ENCODE measurements around the gene PRMT2. TPM values are rescaled to one million over a fixed set of nuclear protein-coding genes. Genes with fewer than 3 reads are reported as not detected.

The PRMT2 gene
- total RNA-seq, 4 donors from 2014 or later: 102 to 113 (median 107) TPM

DNA sequence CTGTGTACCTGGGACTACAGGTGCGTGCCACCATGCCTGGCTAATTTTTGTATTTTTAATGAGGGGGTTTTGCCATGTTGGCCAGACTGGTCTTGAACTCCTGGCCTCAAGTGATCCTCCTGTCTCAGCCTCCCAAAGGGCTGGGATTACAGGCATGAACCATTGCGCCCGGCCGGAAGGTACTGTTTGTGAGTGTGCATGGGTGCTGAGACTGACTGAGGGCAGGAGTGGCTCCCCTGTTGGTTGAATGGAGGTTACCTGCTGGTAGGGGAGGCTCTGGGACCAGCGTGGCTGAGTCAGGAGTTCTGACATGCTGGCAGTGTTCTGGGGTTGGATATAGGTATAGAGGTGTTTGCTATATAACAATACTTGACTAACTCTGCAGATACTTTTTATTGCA, 10.4 kb downstream of the PRMT2 start:
- Histone ChIP-seq H3K27me3 (no peaks in the 10 kb centered on the region), H3K4me1 (no peaks in the 10 kb centered on the region), H3K27ac (no peak overlapping the region), H3K4me3 (no peak overlapping the region), H3K36me3 (peaks cover 92% of the 10 kb centered on the region), H3K9me3 (no peaks in the 10 kb centered on the region)
- no peak for TF ChIP-seq POLR2AphosphoS5 (IDR thresholded peaks at IDR 0.05)
- no peak for TF ChIP-seq EP300 (IDR thresholded peaks at IDR 0.05)
- no peak for TF ChIP-seq POLR2A (IDR thresholded peaks at IDR 0.05)
- TF ChIP-seq, protein P1, sequence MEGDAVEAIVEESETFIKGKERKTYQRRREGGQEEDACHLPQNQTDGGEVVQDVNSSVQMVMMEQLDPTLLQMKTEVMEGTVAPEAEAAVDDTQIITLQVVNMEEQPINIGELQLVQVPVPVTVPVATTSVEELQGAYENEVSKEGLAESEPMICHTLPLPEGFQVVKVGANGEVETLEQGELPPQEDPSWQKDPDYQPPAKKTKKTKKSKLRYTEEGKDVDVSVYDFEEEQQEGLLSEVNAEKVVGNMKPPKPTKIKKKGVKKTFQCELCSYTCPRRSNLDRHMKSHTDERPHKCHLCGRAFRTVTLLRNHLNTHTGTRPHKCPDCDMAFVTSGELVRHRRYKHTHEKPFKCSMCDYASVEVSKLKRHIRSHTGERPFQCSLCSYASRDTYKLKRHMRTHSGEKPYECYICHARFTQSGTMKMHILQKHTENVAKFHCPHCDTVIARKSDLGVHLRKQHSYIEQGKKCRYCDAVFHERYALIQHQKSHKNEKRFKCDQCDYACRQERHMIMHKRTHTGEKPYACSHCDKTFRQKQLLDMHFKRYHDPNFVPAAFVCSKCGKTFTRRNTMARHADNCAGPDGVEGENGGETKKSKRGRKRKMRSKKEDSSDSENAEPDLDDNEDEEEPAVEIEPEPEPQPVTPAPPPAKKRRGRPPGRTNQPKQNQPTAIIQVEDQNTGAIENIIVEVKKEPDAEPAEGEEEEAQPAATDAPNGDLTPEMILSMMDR (IDR thresholded peaks at IDR 0.05): no peak
- 83% methylated on average over 5 of the region's 5 CpGs for WGBS
- no peak for DNase-seq (ENCODE audit: low spot score in 2 of 2)

DNA sequence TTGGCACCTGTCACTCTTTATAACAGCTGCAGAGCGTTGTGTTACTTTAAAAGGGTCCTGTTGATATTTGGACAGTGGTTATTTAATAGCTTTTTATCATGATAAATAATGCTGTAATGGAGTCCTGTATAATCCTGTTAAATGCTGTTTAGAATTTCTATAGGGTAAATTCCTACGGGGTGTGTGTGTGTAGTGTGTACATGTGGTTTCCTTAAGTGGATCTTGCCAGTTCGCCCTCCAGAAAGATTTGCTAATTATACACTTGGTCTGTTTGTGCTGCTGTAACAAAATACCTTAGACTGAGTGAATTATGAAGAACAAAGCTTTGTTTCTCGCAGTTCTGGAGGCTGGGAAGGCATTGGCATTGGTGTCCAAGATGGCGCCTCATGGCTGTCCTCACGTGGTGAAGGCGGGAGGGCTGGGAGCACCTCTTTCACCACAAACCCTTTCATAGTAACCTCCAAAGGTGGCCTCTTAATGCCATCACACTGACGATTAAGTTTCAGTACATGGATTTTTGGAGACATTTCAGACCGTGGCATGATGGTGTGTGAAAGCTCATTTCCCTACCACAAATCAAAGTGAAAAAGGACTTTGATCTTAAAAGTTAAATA, 11.2 kb downstream of the PRMT2 start:
- DNase-seq (ENCODE audit: low spot score in 2 of 2): no peak
- WGBS: 83% methylated on average over 9 of the region's 9 CpGs
- TF ChIP-seq, protein P1 (IDR thresholded peaks at IDR 0.05): no peak
- TF ChIP-seq POLR2A (IDR thresholded peaks at IDR 0.05) (no peak), EP300 (IDR thresholded peaks at IDR 0.05) (no peak), POLR2AphosphoS5 (IDR thresholded peaks at IDR 0.05) (no peak)
- Histone ChIP-seq H3K27me3 (no peaks in the 10 kb centered on the region), H3K9me3 (no peaks in the 10 kb centered on the region), H3K4me3 (no peak overlapping the region), H3K4me1 (no peaks in the 10 kb centered on the region), H3K27ac (no peak overlapping the region), H3K36me3 (peaks cover 92% of the 10 kb centered on the region)

DNA sequence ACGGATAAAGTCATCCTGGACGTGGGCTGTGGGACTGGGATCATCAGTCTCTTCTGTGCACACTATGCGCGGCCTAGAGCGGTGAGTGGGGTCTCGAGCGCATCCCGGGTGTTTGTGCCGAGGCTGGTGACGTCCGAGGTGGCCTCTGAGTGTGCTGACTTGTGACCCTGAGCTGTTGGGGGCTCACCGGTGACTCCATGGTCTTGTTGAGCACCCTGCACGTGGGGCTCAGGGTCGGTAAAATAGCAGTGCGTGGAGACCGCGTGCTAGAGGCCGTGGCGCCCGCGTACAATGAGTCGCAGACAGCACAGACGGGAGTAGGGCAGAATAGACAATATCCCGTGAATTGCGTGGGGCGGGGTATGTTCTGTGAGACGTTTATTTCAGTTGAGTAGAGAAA, 13.1 kb downstream of the PRMT2 start:
- Histone ChIP-seq H3K9me3 (no peaks in the 10 kb centered on the region), H3K4me3 (no peak overlapping the region), H3K36me3 (peaks cover 99% of the 10 kb centered on the region), H3K27me3 (no peaks in the 10 kb centered on the region), H3K4me1 (no peaks in the 10 kb centered on the region), H3K27ac (no peak overlapping the region)
- WGBS: 96% methylated on average over 24 of the region's 27 CpGs
- no peak for DNase-seq (ENCODE audit: low spot score in 2 of 2)
- TF ChIP-seq POLR2AphosphoS5 (IDR thresholded peaks at IDR 0.05): no peak
- no peak for TF ChIP-seq POLR2A (IDR thresholded peaks at IDR 0.05)
- TF ChIP-seq, protein P1 (IDR thresholded peaks at IDR 0.05): no peak
- TF ChIP-seq EP300 (IDR thresholded peaks at IDR 0.05): no peak

DNA sequence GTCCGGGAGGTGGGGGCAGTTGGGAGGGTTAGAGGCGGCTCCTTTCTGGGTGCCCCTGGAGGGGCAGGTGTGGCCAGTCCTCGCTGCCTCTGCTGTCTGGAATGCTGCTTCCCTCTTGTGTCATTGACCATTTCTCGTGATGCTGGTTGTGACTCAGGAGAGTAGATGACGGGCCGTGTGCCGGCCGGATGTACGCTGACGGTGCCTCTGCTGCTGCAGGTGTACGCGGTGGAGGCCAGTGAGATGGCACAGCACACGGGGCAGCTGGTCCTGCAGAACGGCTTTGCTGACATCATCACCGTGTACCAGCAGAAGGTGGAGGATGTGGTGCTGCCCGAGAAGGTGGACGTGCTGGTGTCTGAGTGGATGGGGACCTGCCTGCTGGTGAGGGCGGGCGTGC, 13.9 kb downstream of the PRMT2 start:
- DNase-seq (ENCODE audit: low spot score in 2 of 2): no peak
- no peak overlapping the region for H3K27ac ChIP-seq
- no peak for TF ChIP-seq POLR2A (IDR thresholded peaks at IDR 0.05)
- TF ChIP-seq POLR2AphosphoS5 (IDR thresholded peaks at IDR 0.05): no peak
- TF ChIP-seq, protein P1 (IDR thresholded peaks at IDR 0.05): no peak
- TF ChIP-seq EP300 (IDR thresholded peaks at IDR 0.05): no peak
- no peaks in the 10 kb centered on the region for H3K4me1 ChIP-seq
- H3K9me3 ChIP-seq: no peaks in the 10 kb centered on the region
- H3K27me3 ChIP-seq: no peaks in the 10 kb centered on the region
- H3K4me3 ChIP-seq: no peak overlapping the region
- H3K36me3 ChIP-seq: peaks cover 99% of the 10 kb centered on the region
- WGBS: 97% methylated on average over 6 of the region's 19 CpGs

DNA sequence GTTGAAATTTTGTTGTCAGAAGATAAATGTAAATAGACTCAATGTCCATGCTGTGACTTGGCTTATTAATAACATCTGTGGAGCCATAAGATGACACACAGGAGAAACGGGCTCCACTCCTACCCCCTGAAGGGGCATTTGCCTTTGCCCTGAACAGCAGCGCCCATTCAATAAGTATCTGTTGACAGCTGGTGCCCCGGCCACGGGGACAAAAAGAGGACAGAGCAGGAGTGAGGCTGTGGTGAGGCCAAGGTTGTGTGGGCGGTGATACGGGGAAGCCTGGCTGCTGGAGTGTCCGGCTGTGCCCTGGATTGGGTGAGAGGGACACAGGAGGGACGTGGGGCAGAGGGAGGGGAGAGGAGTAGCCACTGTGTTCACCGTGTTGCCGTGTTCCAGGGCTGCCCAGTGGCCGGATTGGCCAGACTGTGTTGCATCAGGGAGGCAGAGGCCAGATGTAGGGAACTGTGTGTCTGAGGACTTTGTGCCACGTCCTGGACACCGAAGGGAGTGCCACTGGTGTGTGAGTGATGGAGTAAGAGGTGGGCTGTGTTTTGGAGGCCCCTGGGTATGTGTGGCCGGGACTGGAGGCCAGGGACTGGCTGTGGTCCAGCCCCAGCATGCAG, 15.1 kb downstream of the PRMT2 start:
- TF ChIP-seq, protein P1 (IDR thresholded peaks at IDR 0.05): no peak
- TF ChIP-seq EP300 (IDR thresholded peaks at IDR 0.05): no peak
- no peak for TF ChIP-seq POLR2AphosphoS5 (IDR thresholded peaks at IDR 0.05)
- TF ChIP-seq POLR2A (IDR thresholded peaks at IDR 0.05): no peak
- peaks cover 98% of the 10 kb centered on the region for H3K36me3 ChIP-seq
- no peak for DNase-seq (ENCODE audit: low spot score in 2 of 2)
- 96% methylated on average over 14 of the region's 14 CpGs for WGBS
- peaks cover 7% of the 10 kb centered on the region for H3K9me3 ChIP-seq
- no peak overlapping the region for H3K27ac ChIP-seq
- no peak overlapping the region for H3K4me3 ChIP-seq
- no peaks in the 10 kb centered on the region for H3K4me1 ChIP-seq
- H3K27me3 ChIP-seq: no peaks in the 10 kb centered on the region
